Activated CD4-positive, alpha-beta T cell treated with anti-CD3 and anti-CD28 coated beads for 1 hour (primary cell): Measurements from ENCODE around the gene PGP.
"Not testable (repeated sequence)": the region's sequence is repeated elsewhere in the genome, so short reads cannot be mapped to it uniquely, and the experiment has no call there.

Source experiments
- DNase-seq: peaks from one replicate; pipeline ENCODE4 v3.0.0-alpha.2; 2020

Gene PGP

GRCh38 chr16:2213817-2214718 is 572 bp downstream of the PGP start:
- DNase-seq: no peak

GRCh38 chr16:2212362-2213324 is 2.0 kb downstream of the PGP start:
- no peak for DNase-seq

GRCh38 chr16:2211923-2212347 is 2.7 kb downstream of the PGP start:
- DNase-seq: no peak

- DNase-seq: no peak
Measured at GRCh38 chr16:2210386-2211365, 4.0 kb downstream of the PGP start, which contains the start of gene BRICD5. TSS of gene BRICD5 (minus strand) at chr16:2210863. CDS start at chr16:2210833, 30 bp downstream.

GRCh38 chr16:2210009-2210332 is 4.7 kb downstream of the PGP start:
- DNase-seq: no peak

- no peak for DNase-seq
Measured at GRCh38 chr16:2209258-2210008, 5.2 kb downstream of the PGP start.

- DNase-seq: no peak
Measured at GRCh38 chr16:2208772-2209171, 5.9 kb downstream of the PGP start.

- no peak for DNase-seq
Measured at GRCh38 chr16:2208308-2208707, 6.3 kb downstream of the PGP start.

- DNase-seq: no peak
Measured at GRCh38 chr16:2207872-2208271, 6.8 kb downstream of the PGP start.

- DNase-seq: no peak
Measured at GRCh38 chr16:2206780-2207433, 7.7 kb downstream of the PGP start.

- DNase-seq: no peak
Measured at GRCh38 chr16:2206420-2206779, 8.2 kb downstream of the PGP start.

- no peak for DNase-seq
Measured at GRCh38 chr16:2205967-2206313, 8.7 kb downstream of the PGP start.

- DNase-seq: peak; percentile 88
Measured at GRCh38 chr16:2205104-2205966, 9.3 kb downstream of the PGP start, which contains the start of gene MLST8. TSS of gene MLST8 (plus strand) at chr16:2205454. CDS start at chr16:2206086, 632 bp downstream.

- DNase-seq: no peak
Measured at GRCh38 chr16:2204416-2205103, 10.1 kb downstream of the PGP start.

- DNase-seq: not testable (repeated sequence)
Measured at GRCh38 chr16:2203119-2203688, 11.4 kb downstream of the PGP start.

GRCh38 chr16:2200313-2200712 is 14.3 kb downstream of the PGP start:
- DNase-seq: no peak

- DNase-seq: no peak
Measured at GRCh38 chr16:2199621-2200139, 15.0 kb downstream of the PGP start.

- no peak for DNase-seq
Measured at GRCh38 chr16:2199095-2199494, 15.5 kb downstream of the PGP start.

GRCh38 chr16:2198283-2198682 is 16.4 kb downstream of the PGP start:
- DNase-seq: no peak
